NK-92 (cell line): Measurements from ENCODE around the gene PASD1.
"Not testable (repeated sequence)": the region's sequence is repeated elsewhere in the genome, so short reads cannot be mapped to it uniquely, and the experiment has no call there.

ENCODE experiments used
- DNase-seq: peaks from one replicate; lab custom pipeline; 2025; ENCODE audit not compliant: unreplicated experiment; lab: John Stamatoyannopoulos, UW

The PASD1 gene

DNA sequence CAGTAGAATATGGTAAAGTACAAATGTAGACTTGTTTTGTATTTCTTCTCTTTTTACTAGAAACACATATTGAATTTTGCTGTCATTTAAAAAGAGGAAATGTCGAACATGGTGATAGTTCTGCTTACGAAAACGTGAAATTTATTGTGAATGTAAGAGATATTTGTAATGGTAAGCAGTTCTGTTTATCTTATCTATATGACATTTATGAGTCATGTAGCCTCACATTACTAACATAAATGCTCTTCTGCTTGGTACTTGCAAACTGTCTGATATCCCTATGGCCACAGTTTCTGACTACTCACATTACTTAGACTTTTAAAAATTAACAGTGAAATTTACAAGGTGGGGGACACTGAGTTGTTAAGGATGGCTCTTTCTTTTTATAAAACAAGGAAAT, 57.9 kb downstream of the PASD1 start:
- no peak for DNase-seq

DNA sequence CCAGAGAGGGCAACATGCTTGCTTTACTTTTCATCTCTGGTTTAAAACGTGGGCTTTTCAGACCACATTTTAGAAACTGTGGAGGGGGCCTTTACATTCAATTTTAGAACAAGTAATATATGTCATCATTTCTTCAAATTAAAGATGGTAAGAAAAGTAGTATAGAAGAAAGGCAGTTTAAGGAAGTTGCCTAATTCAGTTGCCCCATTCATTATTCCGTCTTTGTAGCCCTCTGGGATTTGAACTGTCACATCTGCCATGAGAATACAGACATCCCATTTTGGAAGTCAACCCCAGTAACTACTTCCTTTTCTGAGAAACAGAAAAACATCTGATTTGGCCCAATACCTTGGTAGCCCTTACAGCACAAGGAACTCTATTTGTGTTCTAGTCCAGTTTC, 61.2 kb downstream of the PASD1 start:
- DNase-seq: no peak

- DNase-seq: no peak
Measured at GRCh38 chrX:151631822-151632221, 68.3 kb downstream of the PASD1 start.

DNA sequence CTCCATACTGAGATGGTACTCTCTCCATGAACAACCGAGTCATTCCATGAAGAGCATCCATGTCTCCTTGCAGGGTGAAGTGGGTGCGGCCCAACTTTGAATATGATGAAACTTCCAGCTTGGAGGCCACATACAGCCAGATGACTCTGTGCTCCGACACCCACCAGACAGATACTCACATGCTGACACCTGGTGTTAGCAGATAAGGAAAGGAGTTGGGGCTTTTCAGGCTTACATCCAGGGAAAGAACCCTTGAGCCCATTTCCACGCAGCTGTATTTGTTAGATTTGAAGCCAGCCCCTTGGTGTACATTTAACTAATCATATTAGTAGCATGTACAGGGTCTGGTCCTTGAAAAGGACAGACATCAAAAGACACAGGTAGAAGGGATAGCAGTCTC, 69.7 kb downstream of the PASD1 start:
- DNase-seq: no peak

DNA sequence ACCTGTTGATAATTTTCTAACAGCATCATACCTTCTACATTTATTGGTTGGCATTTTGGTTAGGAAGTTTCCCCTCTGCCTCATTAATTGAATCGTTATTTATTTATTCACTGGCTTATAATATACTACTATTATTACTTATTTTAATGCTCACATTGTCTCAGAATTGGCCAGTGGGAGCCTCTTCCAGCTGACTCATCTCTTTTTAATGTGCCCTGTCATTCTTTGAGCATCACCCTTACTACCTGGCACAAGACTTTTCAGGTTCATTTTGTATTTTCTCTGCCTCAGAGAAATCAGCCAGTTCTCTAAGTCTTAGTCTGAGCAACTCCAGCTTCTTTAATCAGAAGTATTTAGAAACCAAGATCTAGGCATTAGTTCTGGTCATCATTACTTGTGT, 71.5 kb downstream of the PASD1 start:
- no peak for DNase-seq

- no peak for DNase-seq
Measured at GRCh38 chrX:151641564-151641963, 78.1 kb downstream of the PASD1 start.

GRCh38 chrX:151675121-151675746, 111.8 kb downstream of the PASD1 start:
- DNase-seq: no peak

GRCh38 chrX:151676196-151676595, 112.7 kb downstream of the PASD1 start:
- no peak for DNase-seq

- no peak for DNase-seq
Measured at GRCh38 chrX:151679798-151680402, 116.4 kb downstream of the PASD1 start.

- DNase-seq: no peak
Measured at GRCh38 chrX:151680805-151681204, 117.3 kb downstream of the PASD1 start.

GRCh38 chrX:151687635-151688034, 124.2 kb downstream of the PASD1 start:
- no peak for DNase-seq

- DNase-seq: no peak
Measured at GRCh38 chrX:151688695-151689094, 125.2 kb downstream of the PASD1 start.

- no peak for DNase-seq
Measured at GRCh38 chrX:151692825-151693224, 129.3 kb downstream of the PASD1 start.

GRCh38 chrX:151694121-151694520, 130.6 kb downstream of the PASD1 start:
- no peak for DNase-seq

DNA sequence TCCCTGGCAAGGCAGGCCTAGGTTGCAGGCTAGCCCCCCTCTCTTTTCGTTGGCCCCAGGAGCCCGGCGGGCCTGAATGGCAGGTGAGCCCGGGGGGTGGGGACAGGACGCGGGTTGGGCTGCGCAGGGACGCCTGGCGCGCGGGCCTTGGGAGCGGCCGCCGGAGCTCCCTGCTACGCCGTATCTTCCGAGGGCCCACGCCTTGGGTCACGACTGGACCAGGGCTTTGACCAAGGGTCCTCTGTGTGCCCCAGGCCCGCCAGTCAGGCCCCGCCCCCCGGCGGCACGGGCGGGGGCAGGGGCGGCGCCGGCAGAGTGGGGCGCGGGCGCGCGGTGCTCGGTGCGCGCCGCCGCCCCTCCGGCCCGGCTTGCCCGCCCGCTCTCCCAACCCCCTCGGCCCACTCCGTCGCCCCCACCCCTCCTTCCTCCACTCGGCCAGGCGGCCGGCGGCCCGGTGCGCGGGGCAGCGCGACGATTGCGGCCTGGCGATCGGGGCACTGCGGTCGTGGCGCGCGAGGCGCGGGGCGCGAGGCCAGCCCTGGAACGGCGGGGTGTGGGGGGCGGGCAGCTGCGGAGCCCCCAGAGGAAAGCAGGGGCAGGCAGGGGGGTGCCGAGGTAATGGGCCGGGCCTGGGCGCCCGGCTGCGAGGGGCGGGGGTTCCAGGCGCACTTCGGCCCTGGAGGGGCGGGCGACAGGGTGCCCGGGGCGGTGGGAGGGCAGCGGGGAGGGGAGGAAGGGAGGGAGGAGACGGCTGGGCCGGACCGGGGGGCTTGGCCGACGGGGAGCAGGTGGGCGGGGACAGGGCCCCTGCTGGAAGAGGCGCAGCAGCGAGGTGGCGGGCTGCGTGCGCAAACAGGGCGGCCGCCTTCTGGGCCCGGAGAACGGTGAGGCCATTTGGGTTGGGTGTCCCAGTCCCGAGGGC, 131.4 kb downstream of the PASD1 start, which contains the start of gene PRRG3:
PRRG3 (plus strand) TSS at position 798 of the 922 bp plus-strand sequence. CDS start 3,357 bp downstream, outside the sequence.
- DNase-seq: no peak

DNA sequence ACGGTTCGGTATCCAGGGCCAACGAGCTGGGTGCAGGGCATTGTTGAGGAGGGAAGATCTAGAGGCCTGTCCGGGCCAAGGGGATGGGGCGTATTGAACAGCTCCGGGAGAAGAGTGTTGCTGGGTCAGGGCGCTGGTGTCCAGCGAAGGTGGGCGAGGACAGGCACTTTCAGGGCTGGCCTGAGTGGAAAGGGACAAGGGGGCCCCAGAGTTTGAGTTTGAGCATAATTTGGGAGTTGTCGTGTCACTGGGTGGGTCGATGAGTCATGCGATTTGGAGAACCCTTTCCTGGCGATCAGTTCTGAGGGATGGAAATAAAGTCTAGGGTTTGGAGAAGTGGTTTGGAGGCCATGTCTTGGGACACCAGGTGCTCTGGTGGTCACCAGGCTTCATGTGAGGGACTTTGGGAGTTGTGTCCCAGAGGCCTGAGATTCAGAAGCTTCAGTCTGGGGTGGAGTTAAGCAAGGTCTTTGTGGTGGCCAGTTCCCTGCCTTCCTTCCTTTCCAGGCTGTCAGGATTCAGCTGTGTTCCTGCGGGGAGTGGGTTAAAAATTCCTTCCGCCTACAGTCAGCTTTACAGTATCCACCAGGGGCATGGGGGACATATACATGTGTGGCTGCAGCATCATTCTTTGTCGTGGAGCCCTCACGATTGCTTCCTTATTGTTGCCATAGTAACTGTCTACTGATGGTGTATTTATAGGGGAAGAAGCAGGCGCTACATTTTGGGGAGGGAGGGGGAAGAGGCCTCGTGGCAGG, 132.3 kb downstream of the PASD1 start:
- no peak for DNase-seq

- not testable (repeated sequence) for DNase-seq
Measured at GRCh38 chrX:151697082-151697481, 133.6 kb downstream of the PASD1 start.

DNA sequence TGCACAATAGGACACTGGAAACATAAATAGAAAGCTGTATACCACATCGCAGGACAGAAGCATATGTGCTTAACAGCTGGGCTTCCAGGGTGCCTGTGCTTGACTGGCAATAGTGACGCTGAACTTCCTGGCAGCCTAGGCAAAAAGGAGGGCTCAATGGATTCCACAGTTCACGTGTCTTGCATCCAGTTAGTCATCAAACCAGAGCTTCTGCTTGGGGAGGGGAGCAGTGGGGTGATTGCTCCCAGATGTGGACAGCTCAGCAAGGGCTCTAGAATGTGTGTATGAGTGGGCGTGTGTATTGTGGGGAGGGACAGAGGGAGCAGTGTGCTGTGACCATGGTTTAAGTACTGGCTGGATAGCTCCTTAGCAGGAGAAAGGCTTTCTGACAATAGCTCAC, 134.0 kb downstream of the PASD1 start:
- DNase-seq: no peak

DNA sequence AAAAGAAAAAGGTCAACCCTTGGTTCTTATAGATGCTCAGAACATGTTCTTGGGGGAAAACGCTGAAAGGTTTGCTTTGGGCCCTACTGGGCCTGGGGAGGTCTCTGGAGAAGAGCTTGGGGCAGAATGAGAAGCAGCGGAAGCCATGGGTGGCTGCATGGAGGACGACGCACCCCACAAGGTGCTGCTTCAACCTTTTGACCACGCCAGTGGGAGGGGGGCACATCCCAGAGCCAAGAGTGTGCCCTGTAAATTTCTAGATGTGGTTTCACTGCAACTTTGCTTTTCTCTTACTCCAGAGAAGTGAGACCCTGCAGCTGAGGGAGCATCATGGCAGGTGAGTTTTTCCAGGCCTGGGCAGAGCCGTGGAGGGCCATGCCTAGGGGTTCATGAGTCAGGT, 135.0 kb downstream of the PASD1 start:
- DNase-seq: no peak

DNA sequence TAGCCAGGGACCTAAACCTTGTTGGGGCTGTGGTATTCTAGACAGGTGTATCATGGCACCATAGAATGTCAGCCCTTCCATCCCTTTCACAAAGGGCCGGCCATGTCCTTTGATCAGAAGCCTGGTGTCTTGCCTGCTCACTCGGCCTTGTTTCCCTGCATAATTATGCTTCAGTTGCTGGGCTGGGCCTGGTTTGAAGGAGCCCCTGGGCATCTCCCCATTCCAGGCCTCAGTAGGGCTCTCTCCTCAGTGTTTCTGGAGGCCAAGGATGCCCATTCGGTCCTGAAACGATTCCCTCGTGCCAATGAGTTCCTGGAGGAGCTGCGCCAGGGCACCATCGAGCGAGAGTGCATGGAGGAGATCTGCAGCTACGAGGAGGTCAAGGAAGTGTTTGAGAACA, 136.3 kb downstream of the PASD1 start:
- DNase-seq: no peak

GRCh38 chrX:151700581-151700980, 137.1 kb downstream of the PASD1 start:
- DNase-seq: no peak
